ENCODE results near the gene BCAT1. TPM values are rescaled to one million over a fixed set of nuclear protein-coding genes. Genes with fewer than 3 reads are reported as not detected.
"Not testable (repeated sequence)": the region's sequence is repeated elsewhere in the genome, so short reads cannot be mapped to it uniquely, and the experiment has no call there.

BCAT1 gene
- total RNA-seq, 1 experiment from 2014 or later: 74.0 TPM

DNA sequence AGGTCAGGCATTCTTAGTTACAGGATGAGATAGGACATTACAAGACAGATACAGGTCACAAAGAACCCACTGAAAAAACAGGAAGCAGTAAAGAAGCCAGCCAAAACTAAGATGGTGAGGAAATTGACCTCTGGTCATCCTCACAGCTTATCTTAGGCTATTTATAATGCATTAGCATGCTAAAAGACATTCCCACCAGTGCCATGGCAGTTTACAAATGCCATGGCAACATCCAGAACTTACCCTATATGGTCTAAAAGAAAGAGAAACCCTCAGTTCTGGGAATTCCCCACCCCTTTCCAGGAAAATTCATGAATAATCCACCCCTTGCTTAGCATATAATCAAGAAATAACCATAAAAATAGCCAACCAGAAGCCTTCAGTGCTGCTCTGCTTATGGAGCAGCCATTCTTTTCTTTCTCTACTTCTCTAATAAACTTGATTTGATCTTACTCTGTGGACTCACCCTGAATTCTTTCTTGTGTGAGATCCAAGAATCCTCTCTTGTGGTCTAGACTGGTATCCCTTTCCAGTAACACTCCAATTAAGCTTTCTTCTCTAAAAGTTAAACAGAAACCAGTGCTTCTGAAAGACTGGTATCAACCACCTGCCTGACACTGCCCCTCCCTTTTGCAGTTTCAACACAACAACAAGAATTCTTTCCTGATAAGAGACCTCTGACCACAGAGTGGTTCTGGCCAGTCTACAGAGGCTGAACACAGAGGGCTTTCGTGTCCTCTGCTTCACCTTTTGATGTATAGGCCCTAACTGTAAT, 86.9 kb downstream of the BCAT1 start:
- no peak for DNase-seq (ENCODE audit: extremely low read depth, low read depth)

DNA sequence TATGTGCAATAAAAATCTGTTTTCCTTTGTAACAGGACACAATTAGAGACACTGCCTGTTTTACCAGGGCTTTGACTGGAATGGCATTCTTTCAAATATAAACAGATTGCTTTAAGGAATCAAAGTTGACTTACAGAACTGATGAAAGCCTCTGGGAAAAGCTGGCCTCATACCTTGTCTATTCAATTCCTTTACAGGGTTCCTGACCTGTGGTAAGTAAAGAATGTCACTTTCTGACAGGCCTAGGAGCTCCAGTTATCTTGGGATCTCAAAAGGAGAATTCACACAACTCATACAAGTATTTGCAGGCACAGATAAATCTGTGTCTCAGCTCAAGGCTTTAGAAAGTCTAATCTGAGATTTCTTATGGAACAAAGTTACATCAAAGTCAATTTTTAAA, 88.4 kb downstream of the BCAT1 start:
- no peak for DNase-seq (ENCODE audit: extremely low read depth, low read depth)

DNA sequence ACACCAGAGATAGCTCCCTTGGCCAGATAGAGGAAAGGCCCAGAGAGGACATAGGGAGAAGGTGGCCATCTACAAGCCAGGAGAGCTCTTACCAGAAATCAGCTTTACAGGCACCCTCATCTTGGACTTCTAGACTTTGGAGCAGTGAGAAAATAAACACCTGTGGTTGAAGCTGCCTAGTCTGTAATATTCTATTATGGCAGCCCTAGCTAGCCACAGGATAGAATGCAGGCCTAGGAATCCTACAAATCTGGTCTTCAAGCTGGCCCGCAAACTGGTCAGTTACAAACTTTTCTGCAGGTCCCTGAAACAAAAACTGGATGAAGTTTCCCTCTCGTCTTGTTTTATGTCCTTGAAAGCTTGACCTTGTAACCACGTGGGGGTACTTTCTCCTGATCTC, 92.4 kb downstream of the BCAT1 start:
- DNase-seq (ENCODE audit: extremely low read depth, low read depth): no peak

DNA sequence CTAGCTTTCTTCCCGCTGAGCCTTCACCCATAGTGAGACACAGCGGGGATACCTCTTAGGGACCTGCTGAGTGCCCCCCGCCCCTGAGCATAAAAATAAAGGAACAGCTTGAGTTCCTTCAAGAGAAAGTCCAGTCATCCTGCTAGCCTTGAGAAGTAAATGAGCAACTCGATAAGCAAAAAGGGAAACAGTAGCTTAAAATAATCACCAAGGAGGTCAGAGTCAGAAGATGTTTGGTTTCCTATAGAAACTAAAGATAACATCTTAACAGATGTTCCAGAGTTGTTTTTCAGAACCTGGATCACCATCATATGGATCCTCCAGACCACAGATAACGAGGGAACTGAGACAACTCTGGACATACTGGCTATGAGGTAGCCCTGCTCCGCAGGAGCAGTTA, 94.0 kb downstream of the BCAT1 start:
- no peak for DNase-seq (ENCODE audit: extremely low read depth, low read depth)

DNA sequence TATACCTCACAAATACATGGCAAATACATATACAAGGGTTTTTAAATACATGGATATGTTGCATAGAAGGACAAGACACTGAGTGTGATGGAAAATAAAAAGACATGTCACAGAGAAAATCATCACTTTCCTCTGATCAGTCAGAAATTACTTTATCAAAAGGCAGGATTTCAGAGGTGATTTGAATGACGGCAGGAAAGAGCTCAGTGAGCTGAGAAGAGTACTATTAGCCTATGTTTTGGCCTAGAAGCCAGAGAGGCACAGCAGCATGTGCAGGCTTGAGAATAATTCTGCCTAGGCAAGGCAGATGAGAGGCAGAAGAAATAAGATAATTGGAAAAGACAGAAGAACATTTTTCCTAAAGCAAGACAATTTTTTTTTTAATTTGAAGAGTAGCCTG, 94.9 kb downstream of the BCAT1 start:
- DNase-seq (ENCODE audit: extremely low read depth, low read depth): no peak

DNA sequence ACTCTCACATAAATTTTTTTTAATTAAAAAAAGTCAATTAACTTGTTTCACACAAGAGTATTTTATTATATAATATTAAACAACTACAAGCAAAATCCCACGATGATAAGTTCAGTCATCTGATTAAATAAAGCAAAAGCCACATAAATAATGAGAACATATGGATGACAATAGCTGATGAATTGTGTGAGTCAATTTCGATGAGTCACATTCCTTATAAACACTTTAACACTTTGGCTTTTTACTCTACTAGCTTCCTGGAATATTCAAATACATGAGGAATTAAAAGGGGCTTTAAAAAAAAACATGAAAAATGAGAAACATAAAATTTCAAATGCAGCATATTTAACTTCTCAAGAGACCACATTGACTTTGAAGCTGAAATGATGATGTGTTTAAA, 95.3 kb downstream of the BCAT1 start:
- DNase-seq (ENCODE audit: extremely low read depth, low read depth): no peak

DNA sequence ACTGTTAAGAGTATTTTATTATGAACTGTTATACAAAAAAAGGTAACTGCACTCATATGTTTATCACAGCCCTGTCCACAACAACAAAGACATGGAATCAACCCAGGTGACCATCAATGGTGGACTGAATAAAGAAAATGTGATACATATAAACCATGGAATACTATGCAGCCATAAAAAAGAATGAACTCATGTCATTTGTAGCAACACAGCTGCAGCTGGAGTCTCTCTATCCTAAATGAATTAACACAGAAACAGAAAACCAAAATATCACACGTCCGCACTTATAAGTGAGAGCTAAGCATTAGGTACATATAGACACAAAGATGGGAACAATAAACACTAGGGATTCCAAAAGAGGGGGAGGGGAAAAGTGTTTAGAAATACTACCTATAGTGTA, 95.8 kb downstream of the BCAT1 start:
- no peak for DNase-seq (ENCODE audit: extremely low read depth, low read depth)

DNA sequence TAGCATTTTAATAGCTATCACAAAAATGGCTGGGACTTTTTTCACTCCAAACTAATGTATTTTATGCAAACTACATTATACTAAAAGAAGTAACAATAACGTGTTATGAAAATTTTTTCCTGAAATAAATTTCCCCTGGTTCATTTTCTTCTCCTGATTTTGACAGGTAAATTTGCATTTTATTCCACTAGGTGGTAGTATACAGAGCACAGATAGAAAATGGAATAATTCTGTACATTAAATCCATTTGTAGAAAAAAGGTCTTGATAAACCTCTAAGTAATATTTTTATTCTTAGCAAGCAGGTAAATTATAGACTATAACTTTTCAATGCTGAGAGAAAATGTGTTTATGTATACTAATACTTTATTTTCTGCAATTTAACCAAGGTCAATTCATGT, 96.5 kb downstream of the BCAT1 start:
- no peak for DNase-seq (ENCODE audit: extremely low read depth, low read depth)

DNA sequence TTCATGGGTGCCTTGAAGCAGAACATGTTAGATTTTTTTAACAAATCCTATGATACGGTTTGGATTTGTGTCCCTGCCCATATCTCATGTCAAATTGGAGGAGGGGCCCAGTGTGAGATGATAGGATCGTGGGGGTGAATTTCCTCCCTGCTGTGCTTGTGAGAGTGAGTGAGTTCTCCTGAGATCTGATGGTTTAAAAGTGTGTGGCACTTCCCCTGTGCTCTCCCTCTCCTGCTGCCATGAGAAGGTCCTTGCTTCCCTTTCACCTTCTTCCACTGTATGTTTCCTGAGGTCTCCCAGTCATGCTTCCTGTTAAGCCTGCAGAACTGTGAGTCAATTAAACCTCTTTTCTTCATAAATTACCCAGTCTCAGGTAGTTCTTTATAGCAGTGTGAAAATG, 97.0 kb downstream of the BCAT1 start:
- not testable (repeated sequence) for DNase-seq (ENCODE audit: extremely low read depth, low read depth)

DNA sequence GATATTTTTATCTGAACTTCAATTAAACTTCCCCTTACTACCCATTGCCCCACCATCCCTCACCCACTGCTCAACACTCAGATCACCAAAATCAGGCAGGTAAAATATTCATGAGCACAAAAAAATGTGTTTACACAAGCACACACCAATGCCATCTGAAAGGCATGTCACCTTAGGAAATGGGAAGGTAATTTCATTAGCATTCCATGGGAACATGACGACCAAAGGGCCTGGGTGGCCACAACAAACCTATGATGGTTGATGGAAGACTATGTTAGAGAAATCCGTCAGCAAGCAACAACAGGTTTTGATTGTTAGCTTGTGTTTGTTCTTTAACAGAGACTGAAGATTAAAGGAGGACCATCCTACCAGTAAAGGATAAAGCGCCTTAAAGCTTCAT, 97.6 kb downstream of the BCAT1 start:
- DNase-seq (ENCODE audit: extremely low read depth, low read depth): no peak

DNA sequence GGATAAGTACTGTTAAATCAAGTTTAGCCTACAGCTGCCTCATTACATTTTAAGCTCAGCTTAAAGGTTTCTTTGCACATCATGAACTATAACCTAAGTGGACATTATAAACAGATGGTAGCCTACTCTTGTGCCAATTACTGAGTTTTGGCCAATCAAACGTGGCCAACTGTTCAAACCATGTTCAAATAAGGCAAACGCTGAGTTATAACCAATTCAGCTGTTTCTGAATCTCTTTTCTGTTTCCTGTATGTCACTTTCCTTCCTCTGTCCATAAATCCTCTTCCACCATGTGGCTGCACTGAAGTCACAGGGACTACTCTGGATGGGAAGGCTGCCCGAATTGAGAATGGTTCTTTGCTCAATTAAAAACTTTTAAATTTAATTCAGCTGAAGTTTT, 98.4 kb downstream of the BCAT1 start:
- no peak for DNase-seq (ENCODE audit: extremely low read depth, low read depth)

DNA sequence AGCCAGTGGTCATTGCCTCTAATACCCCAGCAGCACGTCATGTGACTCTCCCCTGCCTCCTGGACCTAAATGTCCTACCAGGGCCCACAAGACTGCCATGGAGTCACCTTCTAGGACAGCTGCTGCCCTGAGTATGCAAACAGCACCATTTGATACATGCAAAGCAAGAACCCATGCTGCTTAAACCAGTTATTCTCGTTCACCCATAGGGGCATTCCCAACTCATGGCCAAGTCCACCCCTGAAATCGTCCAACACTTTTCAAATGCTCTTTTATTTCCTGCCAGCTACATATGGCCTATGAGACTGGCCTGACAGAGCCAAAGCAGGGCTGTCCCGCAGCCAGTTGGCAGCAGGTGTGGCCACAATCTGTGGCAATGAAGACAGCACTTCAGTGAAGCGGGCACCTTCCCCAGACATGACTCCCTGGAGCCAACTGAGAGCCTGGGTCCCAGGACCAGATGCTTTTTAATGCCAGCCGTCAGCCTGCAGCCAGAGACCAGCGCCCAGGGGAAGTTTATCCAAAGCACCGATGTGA, 99.9 kb downstream of the BCAT1 start:
- DNase-seq (ENCODE audit: extremely low read depth, low read depth): no peak

DNA sequence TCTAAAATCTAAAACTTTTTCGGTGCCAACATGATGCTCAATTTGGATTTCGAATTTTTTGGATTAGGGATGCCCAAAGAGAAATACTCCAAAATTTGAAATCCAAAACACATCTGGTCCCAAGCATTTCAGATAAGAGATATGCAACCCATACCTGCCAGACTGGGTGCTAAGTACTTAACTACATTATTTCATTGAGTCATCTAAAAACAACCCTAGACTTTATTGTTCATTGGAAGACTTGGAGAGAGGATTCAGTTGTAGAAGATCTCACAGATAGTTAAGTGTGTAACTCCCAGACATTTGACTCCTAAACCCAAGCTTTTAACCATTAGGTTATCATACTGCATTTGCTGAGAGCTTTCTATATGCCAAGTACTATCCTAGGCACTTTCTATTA, 102.2 kb downstream of the BCAT1 start:
- no peak for DNase-seq (ENCODE audit: extremely low read depth, low read depth)

DNA sequence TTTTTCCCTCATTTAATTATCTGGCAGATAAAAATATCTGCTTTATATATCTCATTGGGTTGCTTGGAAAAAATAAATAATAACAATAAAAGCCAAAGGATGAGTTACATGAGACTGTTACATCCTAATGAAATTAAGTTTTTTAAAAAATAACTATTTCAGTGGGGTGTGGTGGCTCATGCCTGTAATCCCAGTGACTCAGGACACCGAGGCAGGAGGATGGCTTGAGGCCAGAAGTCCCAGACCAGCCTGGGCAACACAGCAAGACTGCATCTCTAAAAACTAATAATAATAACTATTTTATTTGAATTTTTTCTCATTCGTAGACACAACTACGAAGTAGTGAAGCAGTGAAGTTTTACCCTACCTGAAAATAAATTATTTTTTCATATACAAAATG, 103.3 kb downstream of the BCAT1 start:
- DNase-seq (ENCODE audit: extremely low read depth, low read depth): no peak

DNA sequence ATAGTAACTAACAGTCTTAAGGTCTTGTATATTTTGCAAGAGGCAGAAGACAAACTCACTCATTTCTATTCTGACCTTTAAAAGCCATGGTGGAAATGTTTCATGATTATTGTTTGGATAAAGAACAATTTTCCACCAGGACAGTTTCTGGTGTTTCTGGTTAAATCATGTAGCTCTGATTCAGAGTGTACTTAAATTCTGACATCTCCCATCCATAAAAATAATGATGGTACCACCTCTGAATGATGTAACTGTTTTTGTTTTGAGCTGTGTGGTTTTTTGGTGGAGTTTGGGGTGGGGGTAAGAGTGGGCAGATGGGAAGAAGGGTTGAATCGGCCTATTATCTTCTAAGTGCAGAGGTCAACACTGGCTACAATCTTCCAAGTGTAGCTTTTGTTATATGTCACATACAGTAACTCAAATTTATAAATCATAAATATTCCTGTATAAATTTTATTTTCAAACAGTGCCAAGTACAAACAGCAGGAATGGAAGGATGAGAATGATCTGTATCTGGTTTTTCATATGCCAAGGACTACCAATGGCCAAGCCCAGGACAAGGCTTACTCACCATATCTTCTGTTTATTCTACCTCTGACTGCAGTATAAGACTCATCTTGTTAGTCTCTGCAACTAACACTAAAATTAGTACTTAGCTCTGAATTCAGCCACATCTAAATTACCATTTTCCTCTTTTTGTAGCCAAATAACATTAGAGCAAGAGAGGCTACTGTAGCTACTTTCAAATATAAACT, 108.7 kb downstream of the BCAT1 start:
- DNase-seq (ENCODE audit: extremely low read depth, low read depth): no peak

DNA sequence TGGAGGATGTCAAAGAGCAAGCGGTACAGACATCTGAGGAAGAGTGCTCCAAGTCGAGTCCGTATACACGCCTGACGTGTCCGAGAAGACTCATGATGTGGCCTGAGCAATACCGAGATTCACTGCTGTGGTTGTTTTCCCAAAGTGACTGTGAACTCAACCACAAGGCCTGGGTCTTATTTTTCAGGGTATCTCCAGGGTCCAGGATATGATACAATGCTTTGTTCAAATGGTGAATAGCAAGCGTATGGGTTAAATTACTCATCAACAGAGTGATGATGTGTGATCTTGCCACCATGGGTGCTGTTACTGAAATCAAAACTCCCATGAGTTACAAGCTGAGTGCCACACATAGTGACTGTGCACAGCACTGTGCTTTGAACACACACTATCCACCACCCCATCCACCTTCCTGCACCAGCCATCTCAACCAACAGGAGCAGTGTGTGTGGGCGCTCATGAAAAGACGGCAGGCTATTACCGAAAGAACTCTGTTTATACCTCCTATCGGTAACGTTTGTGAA, 109.6 kb downstream of the BCAT1 start:
- DNase-seq (ENCODE audit: extremely low read depth, low read depth): no peak

DNA sequence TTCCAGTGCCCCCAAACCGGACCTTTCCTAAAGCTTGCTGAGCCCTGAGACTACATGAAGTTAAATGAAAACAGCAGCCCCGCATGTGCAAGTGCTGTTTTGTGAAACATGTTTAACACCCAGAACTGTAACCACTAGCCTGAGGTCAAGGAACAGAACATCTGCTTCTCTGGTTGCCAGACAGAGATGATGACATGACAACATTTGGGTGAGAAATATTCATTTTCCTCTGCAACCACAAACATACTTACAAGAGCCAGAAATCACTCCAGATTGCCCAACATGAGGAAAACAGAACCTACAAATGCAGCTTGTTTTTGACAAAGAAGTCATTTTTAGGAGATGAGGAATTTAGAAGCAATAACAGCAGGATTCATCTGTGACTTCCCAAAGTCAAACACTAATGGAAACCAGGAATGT, 110.4 kb downstream of the BCAT1 start:
- DNase-seq (ENCODE audit: extremely low read depth, low read depth): no peak

DNA sequence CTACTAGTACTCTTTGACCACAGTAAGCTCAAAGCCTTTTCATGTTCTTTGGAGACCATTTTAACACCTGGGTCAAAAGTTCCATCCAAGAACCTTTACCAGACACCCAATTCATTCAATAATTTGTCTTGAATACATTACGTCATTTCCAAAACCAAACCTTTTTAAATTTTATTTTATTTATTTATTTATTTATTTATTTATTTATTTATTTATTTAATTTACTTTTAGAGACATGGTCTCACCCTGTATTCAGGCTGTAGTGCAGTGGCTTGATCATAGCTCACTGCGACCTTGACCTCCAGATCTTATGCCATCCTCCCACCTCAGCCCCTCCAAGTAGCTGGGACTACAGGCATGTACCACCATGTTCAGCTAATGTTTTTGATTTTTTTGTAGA, 113.5 kb downstream of the BCAT1 start:
- DNase-seq (ENCODE audit: extremely low read depth, low read depth): no peak

DNA sequence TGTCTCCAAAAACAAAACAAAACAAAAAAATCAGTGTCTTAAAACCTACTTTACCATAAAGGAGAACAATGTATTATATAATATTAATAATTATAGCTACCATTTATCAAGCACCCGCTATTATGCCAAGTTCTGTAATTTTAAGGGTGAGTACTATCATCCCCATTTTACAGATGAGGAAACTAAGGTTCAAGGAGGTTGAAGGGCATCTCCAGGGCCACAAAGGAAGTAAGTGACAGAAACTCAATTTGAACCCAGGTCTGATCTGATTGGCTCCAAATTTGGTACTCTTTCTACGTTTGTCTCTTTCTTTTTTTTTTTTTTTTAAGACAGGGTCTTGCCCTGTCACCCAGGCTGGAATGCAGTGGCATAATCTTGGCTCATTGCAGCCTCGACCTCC, 115.4 kb downstream of the BCAT1 start:
- DNase-seq (ENCODE audit: extremely low read depth, low read depth): no peak

DNA sequence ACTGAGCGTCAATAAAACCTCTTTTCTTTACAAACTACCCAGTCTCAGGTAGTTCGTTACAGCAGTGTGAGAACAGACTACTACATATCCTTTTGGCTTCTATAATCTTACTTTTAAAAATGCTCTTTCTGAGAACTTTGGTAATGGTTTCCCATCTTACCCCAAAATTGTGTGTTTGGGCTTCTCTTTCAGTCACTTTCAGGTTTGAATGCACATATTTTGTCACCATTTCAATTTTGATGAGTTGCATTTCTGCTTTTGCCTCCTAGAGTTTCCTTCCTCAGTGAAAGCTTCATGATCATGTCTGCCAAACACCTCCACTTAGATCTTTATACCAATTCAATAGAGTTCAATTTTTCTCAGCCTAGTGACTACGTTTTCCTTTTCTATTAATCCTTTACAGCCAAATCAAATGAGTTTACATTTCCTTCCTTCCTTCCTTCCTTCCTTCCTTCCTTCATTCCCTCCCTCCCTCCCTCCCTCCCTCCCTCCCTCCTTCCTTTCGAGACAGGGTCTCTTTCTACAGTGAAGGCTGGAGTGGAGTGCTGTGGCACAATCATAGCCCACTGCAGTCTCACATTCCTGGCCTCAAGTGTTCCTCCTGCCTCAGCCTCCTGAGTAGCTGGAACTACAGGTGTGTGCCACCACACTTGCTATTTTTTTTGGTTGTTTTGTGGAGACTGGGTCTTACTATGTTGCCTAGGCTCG, 124.9 kb downstream of the BCAT1 start:
- DNase-seq (ENCODE audit: extremely low read depth, low read depth): no peak
